ENCODE measurements around the gene MTNR1B. TPM values are rescaled to one million over a fixed set of nuclear protein-coding genes. Genes with fewer than 3 reads are reported as not detected.

MTNR1B gene
- total RNA-seq, 2 experiments from 2014 or later: not detected

- Mint-ChIP-seq H3K27ac (no peak overlapping the region), H3K9me3 (no peaks in the 10 kb centered on the region), H3K4me1 (ENCODE audit: low read depth) (no peaks in the 10 kb centered on the region), H3K36me3 (ENCODE audit: low read depth) (no peaks in the 10 kb centered on the region), H3K27me3 (peaks cover 23% of the 10 kb centered on the region), H3K4me3 (no peak overlapping the region)
- Histone ChIP-seq H3K27me3 (ENCODE audit: control insufficient read depth in 1 of 2, insufficient read depth in 2 of 2, low read length in 2 of 2) (peaks cover 3% of the 10 kb centered on the region in 2 experiments), H3K9me3 (ENCODE audit: control insufficient read depth in 1 of 2, insufficient read depth in 1 of 2, low read length in 2 of 2) (no peaks in the 10 kb centered on the region), H3K4me1 (ENCODE audit: insufficient read depth, low read length) (no peaks in the 10 kb centered on the region), H3K36me3 (ENCODE audit: insufficient read depth, low read length) (no peaks in the 10 kb centered on the region), H3K4me3 (ENCODE audit: low read length) (no peak overlapping the region), H3K27ac (ENCODE audit: low read depth in 1 of 2, low read length in 2 of 2) (no peak overlapping the region)
- intact Hi-C loops (cut with DNase I, micrococcal nuclease): loop anchor here (1.0 kb wide), 2 partner anchors 14 to 15 kb away; no protein-coding TSS in a partner anchor
- CTCF ChIA-PET: no interaction called here
- ATAC-seq (ENCODE audit: poor library complexity) (no peak), DNase-seq (no peak)
- no peak for TF ChIP-seq CTCF (IDR thresholded peaks at IDR 0.05)
- POLR2A ChIA-PET: interaction anchor here (0.7 kb wide), 1 partner anchor 14 kb away, joined by 3 read pairs; no protein-coding TSS in a partner anchor
Observed at GRCh38 chr11:92939305-92939704, 30.1 kb upstream of the MTNR1B start.

GRCh38 chr11:92941676-92942571 lies 27.5 kb upstream of the MTNR1B start:
- Mint-ChIP-seq H3K4me3 (no peak overlapping the region), H3K4me1 (ENCODE audit: low read depth) (no peaks in the 10 kb centered on the region), H3K9me3 (no peaks in the 10 kb centered on the region), H3K36me3 (ENCODE audit: low read depth) (no peaks in the 10 kb centered on the region), H3K27ac (no peak overlapping the region), H3K27me3 (peaks cover 29% of the 10 kb centered on the region)
- ATAC-seq (ENCODE audit: poor library complexity) (no peak), DNase-seq (peak in 3 of 14 experiments; percentile 17 to 45 (median 21))
- no peaks in the 10 kb centered on the region for H3K36me3 ChIP-seq (ENCODE audit: insufficient read depth, low read length)
- CTCF ChIA-PET: interaction anchor here (0.6 kb wide), 1 partner anchor 425 kb away, joined by 3 read pairs; no protein-coding TSS in a partner anchor
- no peak overlapping the region for H3K27ac ChIP-seq (ENCODE audit: low read depth in 1 of 2, low read length in 2 of 2)
- no peaks in the 10 kb centered on the region for H3K9me3 ChIP-seq (ENCODE audit: control insufficient read depth in 1 of 2, insufficient read depth in 1 of 2, low read length in 2 of 2)
- no peak overlapping the region for H3K4me3 ChIP-seq (ENCODE audit: low read length)
- peaks cover 3% of the 10 kb centered on the region in 2 experiments for H3K27me3 ChIP-seq (ENCODE audit: control insufficient read depth in 1 of 2, insufficient read depth in 2 of 2, low read length in 2 of 2)
- no peaks in the 10 kb centered on the region for H3K4me1 ChIP-seq (ENCODE audit: insufficient read depth, low read length)
- TF ChIP-seq CTCF (IDR thresholded peaks at IDR 0.05): peak; percentile 53
- POLR2A ChIA-PET: no interaction called here
- intact Hi-C loops (cut with DNase I, micrococcal nuclease): loop anchor here (1.0 to 10.0 kb wide), 4 partner anchors 283 to 1563 kb away; no protein-coding TSS in a partner anchor

- no peaks in the 10 kb centered on the region for H3K4me1 Mint-ChIP-seq (ENCODE audit: low read depth)
Observed at GRCh38 chr11:92946707-92947106, 22.7 kb upstream of the MTNR1B start.

More at GRCh38 chr11:92946707-92947106, 22.7 kb upstream of the MTNR1B start:
- no peaks in the 10 kb centered on the region for H3K4me1 ChIP-seq (ENCODE audit: insufficient read depth, low read length)
- H3K4me3 ChIP-seq (ENCODE audit: low read length): no peak overlapping the region
- Mint-ChIP-seq H3K36me3 (ENCODE audit: low read depth) (no peaks in the 10 kb centered on the region), H3K4me3 (no peak overlapping the region), H3K27ac (no peak overlapping the region), H3K9me3 (peaks cover 5% of the 10 kb centered on the region), H3K27me3 (peaks cover 28% of the 10 kb centered on the region)
- intact Hi-C loops (cut with DNase I, micrococcal nuclease): loop anchor here (10.0 kb wide), 2 partner anchors 688 to 1558 kb away; no protein-coding TSS in a partner anchor
- ChIA-PET POLR2A (no interaction called here), CTCF (no interaction called here)
- no peak for DNase-seq
- TF ChIP-seq CTCF (IDR thresholded peaks at IDR 0.05): no peak
- no peaks in the 10 kb centered on the region for H3K36me3 ChIP-seq (ENCODE audit: insufficient read depth, low read length)
- no peak for ATAC-seq (ENCODE audit: poor library complexity)
- peaks cover 2 to 3% of the 10 kb centered on the region in 2 experiments for H3K27me3 ChIP-seq (ENCODE audit: control insufficient read depth in 1 of 2, insufficient read depth in 2 of 2, low read length in 2 of 2)
- H3K27ac ChIP-seq (ENCODE audit: low read depth in 1 of 2, low read length in 2 of 2): no peak overlapping the region
- peaks cover 0 to 4% of the 10 kb centered on the region in 2 experiments for H3K9me3 ChIP-seq (ENCODE audit: control insufficient read depth in 1 of 2, insufficient read depth in 1 of 2, low read length in 2 of 2)

All from CD4-positive, alpha-beta T cell (primary cell).